Neural cell (in vitro differentiated cells): ENCODE measurements around the gene KLF2.

Experiments used
- EP300 ChIP-seq: fragments of 450-650 bp; conservative IDR thresholded peaks from 2 replicates; pipeline ENCODE4 v1.6.1; 2014; ENCODE audit warnings: antibody characterized with exemption, mild to moderate bottlenecking, moderate library complexity; ENCODE audit not compliant: poor library complexity, severe bottlenecking
- POLR2AphosphoS5 ChIP-seq: IDR thresholded peaks from 2 replicates; pipeline ENCODE4 v1.6.1; 2012
- RAD21 ChIP-seq: fragments of 450-650 bp; conservative IDR thresholded peaks from 2 replicates; pipeline ENCODE4 v1.6.1; 2014; ENCODE audit warnings: antibody characterized with exemption, mild to moderate bottlenecking, moderate library complexity
- REST ChIP-seq: IDR thresholded peaks from 2 replicates; pipeline ENCODE4 v1.6.1; 2012; ENCODE audit warnings: borderline replicate concordance
- SMC3 ChIP-seq: fragments of 450-650 bp; conservative IDR thresholded peaks from 2 replicates; pipeline ENCODE4 v1.6.1; 2014; ENCODE audit warnings: antibody characterized with exemption, mild to moderate bottlenecking, moderate library complexity; ENCODE audit not compliant: poor library complexity
- TAF1 ChIP-seq: IDR thresholded peaks from 2 replicates; pipeline ENCODE4 v1.6.1; 2012; ENCODE audit warnings: low read depth
- TF ChIP-seq, protein P1 (sequence below): fragments of 450-650 bp; IDR thresholded peaks from 2 replicates; pipeline ENCODE4 v1.5.1; 2014; ENCODE audit warnings: antibody characterized with exemption, mild to moderate bottlenecking, moderate library complexity; ENCODE audit not compliant: poor library complexity, severe bottlenecking

- TF ChIP-seq, protein P1, sequence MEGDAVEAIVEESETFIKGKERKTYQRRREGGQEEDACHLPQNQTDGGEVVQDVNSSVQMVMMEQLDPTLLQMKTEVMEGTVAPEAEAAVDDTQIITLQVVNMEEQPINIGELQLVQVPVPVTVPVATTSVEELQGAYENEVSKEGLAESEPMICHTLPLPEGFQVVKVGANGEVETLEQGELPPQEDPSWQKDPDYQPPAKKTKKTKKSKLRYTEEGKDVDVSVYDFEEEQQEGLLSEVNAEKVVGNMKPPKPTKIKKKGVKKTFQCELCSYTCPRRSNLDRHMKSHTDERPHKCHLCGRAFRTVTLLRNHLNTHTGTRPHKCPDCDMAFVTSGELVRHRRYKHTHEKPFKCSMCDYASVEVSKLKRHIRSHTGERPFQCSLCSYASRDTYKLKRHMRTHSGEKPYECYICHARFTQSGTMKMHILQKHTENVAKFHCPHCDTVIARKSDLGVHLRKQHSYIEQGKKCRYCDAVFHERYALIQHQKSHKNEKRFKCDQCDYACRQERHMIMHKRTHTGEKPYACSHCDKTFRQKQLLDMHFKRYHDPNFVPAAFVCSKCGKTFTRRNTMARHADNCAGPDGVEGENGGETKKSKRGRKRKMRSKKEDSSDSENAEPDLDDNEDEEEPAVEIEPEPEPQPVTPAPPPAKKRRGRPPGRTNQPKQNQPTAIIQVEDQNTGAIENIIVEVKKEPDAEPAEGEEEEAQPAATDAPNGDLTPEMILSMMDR, result no peak
- TF ChIP-seq SMC3, result no peak
- no peak for TF ChIP-seq TAF1
- no peak for TF ChIP-seq POLR2AphosphoS5
- TF ChIP-seq REST, result no peak
- no peak for TF ChIP-seq EP300
- no peak for TF ChIP-seq RAD21
Observed at GRCh38 chr19:16366433-16367260, 42.0 kb downstream of the KLF2 start.
